Panc1 (cell line): ENCODE data around the gene SIRPB1.

Experiments
- POLR2AphosphoS5 ChIP-seq: IDR thresholded peaks from 2 replicates; pipeline ENCODE4 v1.6.1; 2012; ENCODE audit warnings: mild to moderate bottlenecking, low read depth, low read length, moderate library complexity
- SIN3A ChIP-seq: IDR thresholded peaks from 2 replicates; pipeline ENCODE4 v1.6.1; 2012; ENCODE audit warnings: low read depth, mild to moderate bottlenecking, low read length, moderate library complexity, borderline replicate concordance; ENCODE audit not compliant: insufficient read depth
- TCF7L2 ChIP-seq: IDR thresholded peaks from 2 replicates; pipeline ENCODE4 v1.6.1; 2011; ENCODE audit warnings: mild to moderate bottlenecking, low read depth, low read length, inconsistent platforms
- TF ChIP-seq, protein P1 (sequence below): fragments of 450-650 bp; IDR thresholded peaks from 2 replicates; pipeline ENCODE4 v1.5.1; 2017; ENCODE audit warnings: mild to moderate bottlenecking
- TF ChIP-seq, protein P2 (sequence below), 2 experiments: IDR thresholded peaks; 2 replicates each; pipeline ENCODE4 v1.6.1; 2011 to 2012; ENCODE audit warnings: low read depth in 2 of 2, control low read depth in 1 of 2, low read length in 1 of 2, mild to moderate bottlenecking in 1 of 2, moderate library complexity in 1 of 2; ENCODE audit not compliant: insufficient read depth in 1 of 2

DNA sequence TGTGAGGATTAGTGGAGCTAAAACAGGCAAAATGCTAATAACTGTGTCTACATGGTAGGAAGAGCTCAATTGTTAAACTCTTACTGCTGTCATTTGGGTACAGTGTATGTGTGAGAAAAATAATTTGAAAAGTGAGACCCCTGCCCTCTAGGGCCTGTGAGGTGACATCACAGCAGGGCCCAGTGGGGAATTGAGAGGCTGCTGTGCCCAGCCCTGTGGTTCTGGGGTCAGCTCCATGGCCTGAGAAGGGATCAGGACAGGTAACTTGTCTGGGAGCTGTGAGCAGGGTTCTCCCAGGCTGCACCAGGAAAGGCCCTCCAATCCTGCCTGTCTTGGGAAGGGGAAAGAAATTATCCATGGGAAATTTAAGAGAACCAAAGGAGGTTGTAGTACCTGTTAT, 1.3 kb downstream of the SIRPB1 start:
- TF ChIP-seq POLR2AphosphoS5, result no peak
- TF ChIP-seq, protein P1, sequence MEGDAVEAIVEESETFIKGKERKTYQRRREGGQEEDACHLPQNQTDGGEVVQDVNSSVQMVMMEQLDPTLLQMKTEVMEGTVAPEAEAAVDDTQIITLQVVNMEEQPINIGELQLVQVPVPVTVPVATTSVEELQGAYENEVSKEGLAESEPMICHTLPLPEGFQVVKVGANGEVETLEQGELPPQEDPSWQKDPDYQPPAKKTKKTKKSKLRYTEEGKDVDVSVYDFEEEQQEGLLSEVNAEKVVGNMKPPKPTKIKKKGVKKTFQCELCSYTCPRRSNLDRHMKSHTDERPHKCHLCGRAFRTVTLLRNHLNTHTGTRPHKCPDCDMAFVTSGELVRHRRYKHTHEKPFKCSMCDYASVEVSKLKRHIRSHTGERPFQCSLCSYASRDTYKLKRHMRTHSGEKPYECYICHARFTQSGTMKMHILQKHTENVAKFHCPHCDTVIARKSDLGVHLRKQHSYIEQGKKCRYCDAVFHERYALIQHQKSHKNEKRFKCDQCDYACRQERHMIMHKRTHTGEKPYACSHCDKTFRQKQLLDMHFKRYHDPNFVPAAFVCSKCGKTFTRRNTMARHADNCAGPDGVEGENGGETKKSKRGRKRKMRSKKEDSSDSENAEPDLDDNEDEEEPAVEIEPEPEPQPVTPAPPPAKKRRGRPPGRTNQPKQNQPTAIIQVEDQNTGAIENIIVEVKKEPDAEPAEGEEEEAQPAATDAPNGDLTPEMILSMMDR, result no peak
- no peak for TF ChIP-seq SIN3A
- TF ChIP-seq, protein P2, sequence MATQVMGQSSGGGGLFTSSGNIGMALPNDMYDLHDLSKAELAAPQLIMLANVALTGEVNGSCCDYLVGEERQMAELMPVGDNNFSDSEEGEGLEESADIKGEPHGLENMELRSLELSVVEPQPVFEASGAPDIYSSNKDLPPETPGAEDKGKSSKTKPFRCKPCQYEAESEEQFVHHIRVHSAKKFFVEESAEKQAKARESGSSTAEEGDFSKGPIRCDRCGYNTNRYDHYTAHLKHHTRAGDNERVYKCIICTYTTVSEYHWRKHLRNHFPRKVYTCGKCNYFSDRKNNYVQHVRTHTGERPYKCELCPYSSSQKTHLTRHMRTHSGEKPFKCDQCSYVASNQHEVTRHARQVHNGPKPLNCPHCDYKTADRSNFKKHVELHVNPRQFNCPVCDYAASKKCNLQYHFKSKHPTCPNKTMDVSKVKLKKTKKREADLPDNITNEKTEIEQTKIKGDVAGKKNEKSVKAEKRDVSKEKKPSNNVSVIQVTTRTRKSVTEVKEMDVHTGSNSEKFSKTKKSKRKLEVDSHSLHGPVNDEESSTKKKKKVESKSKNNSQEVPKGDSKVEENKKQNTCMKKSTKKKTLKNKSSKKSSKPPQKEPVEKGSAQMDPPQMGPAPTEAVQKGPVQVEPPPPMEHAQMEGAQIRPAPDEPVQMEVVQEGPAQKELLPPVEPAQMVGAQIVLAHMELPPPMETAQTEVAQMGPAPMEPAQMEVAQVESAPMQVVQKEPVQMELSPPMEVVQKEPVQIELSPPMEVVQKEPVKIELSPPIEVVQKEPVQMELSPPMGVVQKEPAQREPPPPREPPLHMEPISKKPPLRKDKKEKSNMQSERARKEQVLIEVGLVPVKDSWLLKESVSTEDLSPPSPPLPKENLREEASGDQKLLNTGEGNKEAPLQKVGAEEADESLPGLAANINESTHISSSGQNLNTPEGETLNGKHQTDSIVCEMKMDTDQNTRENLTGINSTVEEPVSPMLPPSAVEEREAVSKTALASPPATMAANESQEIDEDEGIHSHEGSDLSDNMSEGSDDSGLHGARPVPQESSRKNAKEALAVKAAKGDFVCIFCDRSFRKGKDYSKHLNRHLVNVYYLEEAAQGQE (IDR thresholded peaks at IDR 0.05; ENCODE audit: insufficient read depth in 1 of 2, low read depth in 2 of 2, low read length in 1 of 2), result no peak
- TF ChIP-seq TCF7L2, result no peak
